ENCODE data around the gene CDC42BPG. TPM values are rescaled to one million over a fixed set of nuclear protein-coding genes. Genes with fewer than 3 reads are reported as not detected.

The CDC42BPG gene
- total and polyA plus RNA-seq, 10 of the 15 experiments (the other 5 are each of a cell fraction or from before 2014, with no cell fraction given): 0.02 to 1.3 (median 0.09) TPM; not detected in 1

MicroRNA genes within 50 kb of the gene (microRNA counts, 767-probe panel; counts per million panel counts)
- microRNA hsa-miR-192-5p: 2,397 counts per million, percentile 82 among the panel's probes with 10 or more counts

Other genes starting within 250 kb of the CDC42BPG start
Only the 7 nearest of the 18 such genes appear.
- gene PYGM, start 84.7 kb downstream of the CDC42BPG start, total RNA-seq (2014; rRNA removed): 0.27 and 0.34 TPM in 2 replicates
- 0.23 and 0.27 TPM in 2 replicates for gene PYGM, start 84.7 kb downstream of the CDC42BPG start, total RNA-seq (2014; rRNA removed; fragmentation: Illumina TruSeq; extraction: Trizol)
- gene PYGM, start 84.7 kb downstream of the CDC42BPG start, total RNA-seq (2021): 0.28 and 0.35 TPM in 2 replicates
- gene PYGM, start 84.7 kb downstream of the CDC42BPG start, polyA plus RNA-seq (2011; rRNA removed): 0.32 and 0.33 TPM in 2 replicates
- gene PYGM, start 84.7 kb downstream of the CDC42BPG start, polyA plus RNA-seq (2014; fragmentation: Illumina TruSeq; extraction: Trizol): 0.19 TPM in 1 of 2 replicates, not detected in the other
- under 1 TPM; 0.04 to 0.08 TPM for gene PYGM, start 84.7 kb downstream of the CDC42BPG start, polyA plus RNA-seq (2014; fragmentation: Nextera tagmentation; extraction: Ambion mirVana)
- gene PYGM, start 84.7 kb downstream of the CDC42BPG start, polyA plus RNA-seq (2014; rRNA removed): 0.61 and 3.7 TPM in 2 replicates
- under 1 TPM in 1 of 2 experiments, not detected in 1; 0.04 TPM for gene PYGM, start 84.7 kb downstream of the CDC42BPG start, polyA plus RNA-seq (2016; fragmentation: Nextera tagmentation; extraction: Ambion mirVana)
- gene SF1, start 66.1 kb downstream of the CDC42BPG start, total RNA-seq (2014; rRNA removed): 88.2 and 111 TPM in 2 replicates
- gene SF1, start 66.1 kb downstream of the CDC42BPG start, total RNA-seq (2014; rRNA removed; fragmentation: Illumina TruSeq; extraction: Trizol): 76.0 and 84.4 TPM in 2 replicates
- gene SF1, start 66.1 kb downstream of the CDC42BPG start, total RNA-seq (2021): 327 and 337 TPM in 2 replicates
- 82.5 and 84.8 TPM in 2 replicates for gene SF1, start 66.1 kb downstream of the CDC42BPG start, polyA plus RNA-seq (2011; rRNA removed)
- 216 and 280 TPM in 2 replicates for gene SF1, start 66.1 kb downstream of the CDC42BPG start, polyA plus RNA-seq (2014; fragmentation: Illumina TruSeq; extraction: Trizol)
- 10 to 100 TPM; 13.6 to 29.6 TPM for gene SF1, start 66.1 kb downstream of the CDC42BPG start, polyA plus RNA-seq (2014; fragmentation: Nextera tagmentation; extraction: Ambion mirVana)
- gene SF1, start 66.1 kb downstream of the CDC42BPG start, polyA plus RNA-seq (2014; rRNA removed): 155 and 172 TPM in 2 replicates
- gene SF1, start 66.1 kb downstream of the CDC42BPG start, polyA plus RNA-seq (2016; fragmentation: Nextera tagmentation; extraction: Ambion mirVana): 100 to 1,000 TPM in 1 of 2 experiments, 10 to 100 TPM in 1; 97.4 to 109 TPM
- gene MAP4K2, start 41.4 kb downstream of the CDC42BPG start, total RNA-seq (2014; rRNA removed): 66.7 and 74.7 TPM in 2 replicates
- gene MAP4K2, start 41.4 kb downstream of the CDC42BPG start, total RNA-seq (2014; rRNA removed; fragmentation: Illumina TruSeq; extraction: Trizol): 36.9 and 41.0 TPM in 2 replicates
- gene MAP4K2, start 41.4 kb downstream of the CDC42BPG start, total RNA-seq (2021): 78.1 and 79.2 TPM in 2 replicates
- 27.3 and 49.9 TPM in 2 replicates for gene MAP4K2, start 41.4 kb downstream of the CDC42BPG start, polyA plus RNA-seq (2011; rRNA removed)
- gene MAP4K2, start 41.4 kb downstream of the CDC42BPG start, polyA plus RNA-seq (2014; fragmentation: Illumina TruSeq; extraction: Trizol): 16.1 and 42.8 TPM in 2 replicates
- gene MAP4K2, start 41.4 kb downstream of the CDC42BPG start, polyA plus RNA-seq (2014; fragmentation: Nextera tagmentation; extraction: Ambion mirVana): 1 to 10 TPM in 1 of 2 experiments, under 1 TPM in 1; 0.98 to 4.4 TPM
- 69.0 and 71.8 TPM in 2 replicates for gene MAP4K2, start 41.4 kb downstream of the CDC42BPG start, polyA plus RNA-seq (2014; rRNA removed)
- 10 to 100 TPM; 47.8 to 52.9 TPM for gene MAP4K2, start 41.4 kb downstream of the CDC42BPG start, polyA plus RNA-seq (2016; fragmentation: Nextera tagmentation; extraction: Ambion mirVana)
- 14.4 and 19.0 TPM in 2 replicates for gene MEN1, start 34.1 kb downstream of the CDC42BPG start, total RNA-seq (2014; rRNA removed)
- 6.3 and 6.5 TPM in 2 replicates for gene MEN1, start 34.1 kb downstream of the CDC42BPG start, total RNA-seq (2014; rRNA removed; fragmentation: Illumina TruSeq; extraction: Trizol)
- gene MEN1, start 34.1 kb downstream of the CDC42BPG start, total RNA-seq (2021): 31.1 and 32.6 TPM in 2 replicates
- 6.0 and 19.0 TPM in 2 replicates for gene MEN1, start 34.1 kb downstream of the CDC42BPG start, polyA plus RNA-seq (2011; rRNA removed)
- 13.0 and 22.4 TPM in 2 replicates for gene MEN1, start 34.1 kb downstream of the CDC42BPG start, polyA plus RNA-seq (2014; fragmentation: Illumina TruSeq; extraction: Trizol)
- gene MEN1, start 34.1 kb downstream of the CDC42BPG start, polyA plus RNA-seq (2014; fragmentation: Nextera tagmentation; extraction: Ambion mirVana): 1 to 10 TPM; 2.5 to 4.1 TPM
- 26.8 and 37.5 TPM in 2 replicates for gene MEN1, start 34.1 kb downstream of the CDC42BPG start, polyA plus RNA-seq (2014; rRNA removed)
- 10 to 100 TPM; 38.9 to 39.7 TPM for gene MEN1, start 34.1 kb downstream of the CDC42BPG start, polyA plus RNA-seq (2016; fragmentation: Nextera tagmentation; extraction: Ambion mirVana)
- gene EHD1, start 34.0 kb upstream of the CDC42BPG start, total RNA-seq (2014; rRNA removed): 50.9 and 64.6 TPM in 2 replicates
- gene EHD1, start 34.0 kb upstream of the CDC42BPG start, total RNA-seq (2014; rRNA removed; fragmentation: Illumina TruSeq; extraction: Trizol): 24.3 and 24.5 TPM in 2 replicates
- 165 and 166 TPM in 2 replicates for gene EHD1, start 34.0 kb upstream of the CDC42BPG start, total RNA-seq (2021)
- gene EHD1, start 34.0 kb upstream of the CDC42BPG start, polyA plus RNA-seq (2011; rRNA removed): 21.0 and 50.4 TPM in 2 replicates
- gene EHD1, start 34.0 kb upstream of the CDC42BPG start, polyA plus RNA-seq (2014; fragmentation: Illumina TruSeq; extraction: Trizol): 18.9 and 71.4 TPM in 2 replicates
- gene EHD1, start 34.0 kb upstream of the CDC42BPG start, polyA plus RNA-seq (2014; fragmentation: Nextera tagmentation; extraction: Ambion mirVana): 1 to 10 TPM; 1.0 to 2.2 TPM
- 68.5 and 102 TPM in 2 replicates for gene EHD1, start 34.0 kb upstream of the CDC42BPG start, polyA plus RNA-seq (2014; rRNA removed)
- 10 to 100 TPM; 88.1 to 97.5 TPM for gene EHD1, start 34.0 kb upstream of the CDC42BPG start, polyA plus RNA-seq (2016; fragmentation: Nextera tagmentation; extraction: Ambion mirVana)
- gene ATG2A, start 72.6 kb upstream of the CDC42BPG start, total RNA-seq (2014; rRNA removed): 7.4 and 10.2 TPM in 2 replicates
- 2.0 and 2.2 TPM in 2 replicates for gene ATG2A, start 72.6 kb upstream of the CDC42BPG start, total RNA-seq (2014; rRNA removed; fragmentation: Illumina TruSeq; extraction: Trizol)
- gene ATG2A, start 72.6 kb upstream of the CDC42BPG start, total RNA-seq (2021): 16.5 and 19.0 TPM in 2 replicates
- gene ATG2A, start 72.6 kb upstream of the CDC42BPG start, polyA plus RNA-seq (2011; rRNA removed): 0.65 and 2.3 TPM in 2 replicates
- gene ATG2A, start 72.6 kb upstream of the CDC42BPG start, polyA plus RNA-seq (2014; fragmentation: Illumina TruSeq; extraction: Trizol): 0.52 and 2.4 TPM in 2 replicates
- gene ATG2A, start 72.6 kb upstream of the CDC42BPG start, polyA plus RNA-seq (2014; fragmentation: Nextera tagmentation; extraction: Ambion mirVana): under 1 TPM; 0.08 to 0.51 TPM
- gene ATG2A, start 72.6 kb upstream of the CDC42BPG start, polyA plus RNA-seq (2014; rRNA removed): 7.2 and 13.2 TPM in 2 replicates
- gene ATG2A, start 72.6 kb upstream of the CDC42BPG start, polyA plus RNA-seq (2016; fragmentation: Nextera tagmentation; extraction: Ambion mirVana): 1 to 10 TPM; 6.8 to 8.3 TPM
- 2.8 and 3.3 TPM in 2 replicates for gene PPP2R5B, start 80.0 kb upstream of the CDC42BPG start, total RNA-seq (2014; rRNA removed)
- gene PPP2R5B, start 80.0 kb upstream of the CDC42BPG start, total RNA-seq (2014; rRNA removed; fragmentation: Illumina TruSeq; extraction: Trizol): 1.2 and 1.7 TPM in 2 replicates
- 4.7 and 4.9 TPM in 2 replicates for gene PPP2R5B, start 80.0 kb upstream of the CDC42BPG start, total RNA-seq (2021)
- gene PPP2R5B, start 80.0 kb upstream of the CDC42BPG start, polyA plus RNA-seq (2011; rRNA removed): 5.0 and 6.7 TPM in 2 replicates
- gene PPP2R5B, start 80.0 kb upstream of the CDC42BPG start, polyA plus RNA-seq (2014; fragmentation: Illumina TruSeq; extraction: Trizol): 1.4 and 1.8 TPM in 2 replicates
- gene PPP2R5B, start 80.0 kb upstream of the CDC42BPG start, polyA plus RNA-seq (2014; fragmentation: Nextera tagmentation; extraction: Ambion mirVana): under 1 TPM; 0.08 to 0.11 TPM
- 2.2 and 3.6 TPM in 2 replicates for gene PPP2R5B, start 80.0 kb upstream of the CDC42BPG start, polyA plus RNA-seq (2014; rRNA removed)
- 1 to 10 TPM; 1.7 to 3.1 TPM for gene PPP2R5B, start 80.0 kb upstream of the CDC42BPG start, polyA plus RNA-seq (2016; fragmentation: Nextera tagmentation; extraction: Ambion mirVana)